Tibial nerve (tissue), 4 donors: Measurements from ENCODE around the gene COPB2.

ENCODE experiments used
- CTCF ChIP-seq, 5 experiments: fragments of 200-600 bp in 3 of 5; fragments of 450-650 bp in 2 of 5; sonication (generic) in 3 of 5; IDR thresholded peaks; one replicate each; pipeline ENCODE4 v1.5.1; 2016 to 2019; ENCODE audit warnings: antibody characterized with exemption in 5 of 5, mild to moderate bottlenecking in 3 of 5, moderate library complexity in 2 of 5
- EP300 ChIP-seq, 2 donors: sonication (generic); formaldehyde crosslinking; IDR thresholded peaks; one replicate each; pipeline ENCODE4 v1.6.1; 2017; ENCODE audit warnings: antibody characterized with exemption in 2 of 2, mild to moderate bottlenecking in 1 of 2
- POLR2A ChIP-seq, 2 donors: fragments of 450-650 bp; IDR thresholded peaks; one replicate each; pipeline ENCODE4 v1.6.1; 2017; ENCODE audit warnings: antibody characterized with exemption in 2 of 2, mild to moderate bottlenecking in 2 of 2, moderate library complexity in 2 of 2

GRCh38 chr3:139323146-139323545 lies 66.3 kb downstream of the COPB2 start:
- TF ChIP-seq CTCF (IDR thresholded peaks at IDR 0.05): no peak
- no peak for TF ChIP-seq POLR2A (IDR thresholded peaks at IDR 0.05)
- TF ChIP-seq EP300 (IDR thresholded peaks at IDR 0.05): no peak
